GM23338 (cell line): ENCODE data around the gene FAM76A. TPM values are rescaled to one million over a fixed set of nuclear protein-coding genes. Genes with fewer than 3 reads are reported as not detected.

ENCODE experiments used
- ATAC-seq: fragments of 200-7000 bp; cut with Tn5 transposase; 3 replicates; pipeline ENCODE4 v1.9.1; 2020
- DNase-seq: peaks from one replicate; pipeline ENCODE4 v3.0.0-alpha.2; 2015; ENCODE audit warnings: low spot score
- H2AFZ ChIP-seq: fragments of 200-600 bp; sonication (generic); 2 replicates; pipeline ENCODE4 v1.8.0; 2016; ENCODE audit warnings: antibody characterized with exemption, mild to moderate bottlenecking, moderate library complexity
- H3F3A ChIP-seq: fragments of 200-600 bp; sonication (generic); replicated peaks from 2 replicates; pipeline ENCODE4 v1.8.0; 2017; ENCODE audit warnings: antibody characterized with exemption, mixed run types, low read depth
- H3K27ac ChIP-seq: fragments of 200-600 bp; sonication (generic); 2 replicates; pipeline ENCODE4 v1.6.1; 2016; ENCODE audit warnings: low read depth
- H3K27me3 ChIP-seq: fragments of 200-600 bp; sonication (generic); 2 replicates; pipeline ENCODE4 v1.8.0; 2016; ENCODE audit warnings: mild to moderate bottlenecking, mixed run types, moderate library complexity; ENCODE audit not compliant: insufficient read depth
- H3K36me3 ChIP-seq: fragments of 200-600 bp; sonication (generic); 2 replicates; pipeline ENCODE4 v1.8.0; 2016; ENCODE audit warnings: mild to moderate bottlenecking; ENCODE audit not compliant: insufficient read depth
- H3K4me1 ChIP-seq: fragments of 200-600 bp; sonication (generic); 2 replicates; pipeline ENCODE4 v1.8.0; 2016; ENCODE audit warnings: mild to moderate bottlenecking, moderate library complexity; ENCODE audit not compliant: insufficient read depth
- H3K4me2 ChIP-seq: fragments of 200-600 bp; sonication (generic); 2 replicates; pipeline ENCODE4 v1.7.1; 2017; ENCODE audit warnings: mixed run types
- H3K4me3 ChIP-seq: fragments of 200-600 bp; sonication (generic); 2 replicates; pipeline ENCODE4 v1.6.1; 2016; ENCODE audit warnings: mixed run types
- H3K79me2 ChIP-seq: fragments of 200-600 bp; sonication (generic); replicated peaks from 2 replicates; pipeline ENCODE4 v1.8.0; 2017; ENCODE audit warnings: mild to moderate bottlenecking; ENCODE audit not compliant: insufficient read depth
- H3K9me2 ChIP-seq: fragments of 200-600 bp; sonication (generic); 2 replicates; pipeline ENCODE4 v1.8.0; 2017; ENCODE audit not compliant: insufficient read depth
- H4K20me1 ChIP-seq: fragments of 200-600 bp; sonication (generic); replicated peaks from 2 replicates; pipeline ENCODE4 v1.8.0; 2017; ENCODE audit warnings: mild to moderate bottlenecking; ENCODE audit not compliant: insufficient read depth
- H3K27ac Mint-ChIP-seq: 2 replicates; pipeline ENCODE4 v1.8.0; 2020; ENCODE audit warnings: inconsistent platforms, mild to moderate bottlenecking, moderate library complexity, mixed read lengths
- H3K27me3 Mint-ChIP-seq: 3 replicates; pipeline ENCODE4 v1.8.0; 2022; ENCODE audit warnings: low read depth, mild to moderate bottlenecking, moderate library complexity, mixed read lengths, inconsistent platforms; ENCODE audit not compliant: insufficient read depth, poor library complexity
- H3K36me3 Mint-ChIP-seq: 3 replicates; pipeline ENCODE4 v1.8.0; 2021; ENCODE audit warnings: low read depth, mild to moderate bottlenecking, inconsistent platforms, moderate library complexity, mixed read lengths
- H3K4me1 Mint-ChIP-seq: 3 replicates; pipeline ENCODE4 v1.8.0; 2020; ENCODE audit warnings: mild to moderate bottlenecking, inconsistent platforms, mixed read lengths
- H3K4me3 Mint-ChIP-seq: 3 replicates; pipeline ENCODE4 v1.8.0; 2021; ENCODE audit warnings: moderate library complexity, mild to moderate bottlenecking, inconsistent platforms, mixed read lengths
- H3K9me3 Mint-ChIP-seq: 3 replicates; pipeline ENCODE4 v1.8.0; 2020; ENCODE audit warnings: moderate library complexity, mild to moderate bottlenecking, inconsistent platforms, mixed read lengths
- CREB1 ChIP-seq: fragments of 250-450 bp; sonication (Bioruptor Pico); IDR thresholded peaks from 2 replicates; pipeline ENCODE4 v1.5.0; 2020; ENCODE audit warnings: low read depth, mild to moderate bottlenecking, moderate library complexity
- CTCF ChIP-seq, 2 experiments: fragments of 200-600 bp in 1 of 2; sonication (generic) in 1 of 2; conservative IDR thresholded peaks; 2 replicates each; pipeline versions ENCODE4 v1.5.1 to v1.6.1; 2016 to 2017; ENCODE audit warnings: antibody characterized with exemption in 2 of 2, low read depth in 2 of 2, mild to moderate bottlenecking in 2 of 2, moderate library complexity in 1 of 2
- ETS1 ChIP-seq: IDR thresholded peaks from 2 replicates; pipeline ENCODE4 v1.6.1; 2016; ENCODE audit warnings: antibody characterized with exemption
- EZH2 ChIP-seq: fragments of 200-600 bp; sonication (generic); IDR thresholded peaks from one replicate; pipeline ENCODE4 v1.8.0; 2017; ENCODE audit warnings: antibody characterized with exemption, mild to moderate bottlenecking, low read depth; ENCODE audit not compliant: unreplicated experiment
- EZH2phosphoT487 ChIP-seq: fragments of 200-600 bp; sonication (generic); IDR thresholded peaks from one replicate; pipeline ENCODE4 v1.8.1; 2018; ENCODE audit warnings: antibody characterized with exemption; ENCODE audit not compliant: unreplicated experiment
- JUNB ChIP-seq: IDR thresholded peaks from one replicate; pipeline ENCODE4 v1.6.1; 2016; ENCODE audit warnings: antibody characterized with exemption; ENCODE audit not compliant: unreplicated experiment
- NANOG ChIP-seq: IDR thresholded peaks from 2 replicates; pipeline ENCODE4 v1.6.1; 2016; ENCODE audit warnings: antibody characterized with exemption, borderline replicate concordance
- POLR2AphosphoS5 ChIP-seq: IDR thresholded peaks from 2 replicates; pipeline ENCODE4 v1.6.1; 2016; ENCODE audit warnings: antibody characterized with exemption, low read depth
- REST ChIP-seq: IDR thresholded peaks from one replicate; pipeline ENCODE4 v1.6.1; 2018; ENCODE audit warnings: antibody characterized with exemption; ENCODE audit not compliant: unreplicated experiment
- STAT1 ChIP-seq: IDR thresholded peaks from one replicate; pipeline ENCODE4 v1.6.1; 2016; ENCODE audit warnings: antibody characterized with exemption; ENCODE audit not compliant: unreplicated experiment
- ZNF114 ChIP-seq: fragments of 250-450 bp; sonication (Bioruptor Pico); IDR thresholded peaks from 2 replicates; pipeline ENCODE4 v1.5.0; 2020; ENCODE audit warnings: mild to moderate bottlenecking, moderate library complexity
- ZNF331 ChIP-seq: fragments of 250-450 bp; sonication (Bioruptor Pico); IDR thresholded peaks from 2 replicates; pipeline ENCODE4 v1.5.0; 2020; ENCODE audit warnings: low read depth, mild to moderate bottlenecking, moderate library complexity
- ZNF462 ChIP-seq: fragments of 250-450 bp; sonication (Bioruptor Pico); IDR thresholded peaks from 2 replicates; pipeline ENCODE4 v1.5.0; 2020; ENCODE audit warnings: mild to moderate bottlenecking, moderate library complexity
- polyA plus RNA-seq: library from polyadenylated mRNA; unstranded; fragments of >200 nt; fragmentation: Nextera tagmentation; extraction: Ambion mirVana; gene quantifications from 2 replicates; pipeline ENCODE4 v1.2.1, GENCODE V29; 2016
- total RNA-seq: library from RNA; depleted of rRNA; stranded (reverse); fragments of >200 nt; shearing (Covaris generic); gene quantifications from 2 replicates; pipeline ENCODE4 v1.2.3, GENCODE V29; 2014

Gene FAM76A
- total and polyA plus RNA-seq, 2 experiments from 2014 or later: 12.5 to 13.8 TPM

- Histone ChIP-seq H3K79me2 (no peaks in the 10 kb centered on the region), H3K36me3 (peaks cover 17% of the 10 kb centered on the region), H3F3A (no peaks in the 10 kb centered on the region), H3K27ac (no peak overlapping the region), H3K4me2 (no peak overlapping the region), H3K4me1 (no peaks in the 10 kb centered on the region), H3K4me3 (no peak overlapping the region), H3K27me3 (no peaks in the 10 kb centered on the region), H2AFZ (no peak overlapping the region), H4K20me1 (no peaks in the 10 kb centered on the region), H3K9me2 (0 out of 2 replicates have a peak, but pooled peaks cover 2% of the 10 kb centered on the region)
- Mint-ChIP-seq H3K4me1 (no peaks in the 10 kb centered on the region), H3K4me3 (no peak overlapping the region), H3K27ac (no peak overlapping the region), H3K36me3 (peaks cover 22% of the 10 kb centered on the region; the same call in 2 of the 3 replicates), H3K9me3 (no peaks in the 10 kb centered on the region), H3K27me3 (peaks cover 3% of the 10 kb centered on the region)
- DNase-seq (no peak), ATAC-seq (no peak)
- TF ChIP-seq CREB1 (CRISPR knock-in tag): no peak
- TF ChIP-seq STAT1: no peak
- no peak for TF ChIP-seq ZNF331 (CRISPR knock-in tag)
- TF ChIP-seq EZH2phosphoT487: no peak
- TF ChIP-seq ETS1: no peak
- no peak for TF ChIP-seq NANOG
- TF ChIP-seq ZNF114: no peak
- no peak for TF ChIP-seq REST
- TF ChIP-seq ZNF462 (CRISPR knock-in tag): no peak
- TF ChIP-seq POLR2AphosphoS5: no peak
- TF ChIP-seq CTCF (conservative IDR thresholded peaks at IDR 0.05; ENCODE audit: low read depth in 2 of 2): no peak
- TF ChIP-seq JUNB: no peak
- no peak for TF ChIP-seq EZH2
These were observed 10.5 kb downstream of the FAM76A start for GRCh38 chr1:27736252-27736651.
